H9 (cell line): Measurements from ENCODE around the gene INSC. TPM values are rescaled to one million over a fixed set of nuclear protein-coding genes. Genes with fewer than 3 reads are reported as not detected.

Experiments
- DNase-seq: peaks from one replicate; pipeline ENCODE4 v3.0.0-alpha.2; 2017
- H2AFZ ChIP-seq: one replicate; pipeline ENCODE4 v1.6.1; 2013; ENCODE audit warnings: mild to moderate bottlenecking, low read length, control low read depth, moderate library complexity
- H2AK5ac ChIP-seq: 2 replicates; pipeline ENCODE4 v1.6.1; 2013; ENCODE audit warnings: low read length, control low read depth, mixed read lengths; ENCODE audit not compliant: insufficient read length
- H2BK120ac ChIP-seq: one replicate; pipeline ENCODE4 v1.6.1; 2013; ENCODE audit warnings: low read depth, mild to moderate bottlenecking, low read length, control low read depth, inconsistent platforms; ENCODE audit not compliant: poor library complexity, severe bottlenecking
- H2BK12ac ChIP-seq: 2 replicates; pipeline ENCODE4 v1.6.1; 2013; ENCODE audit warnings: low read length, control low read depth, mixed read lengths, low read depth; ENCODE audit not compliant: insufficient read length
- H2BK15ac ChIP-seq: 2 replicates; pipeline ENCODE4 v1.6.1; 2013; ENCODE audit warnings: low read depth, low read length, control low read depth
- H2BK20ac ChIP-seq: one replicate; pipeline ENCODE4 v1.6.1; 2013; ENCODE audit warnings: low read depth, mild to moderate bottlenecking, low read length, control low read depth, inconsistent platforms; ENCODE audit not compliant: poor library complexity, severe bottlenecking
- H2BK5ac ChIP-seq: 2 replicates; pipeline ENCODE4 v1.6.1; 2013; ENCODE audit warnings: low read length, control low read depth, mixed read lengths; ENCODE audit not compliant: insufficient read length
- H3K14ac ChIP-seq: 2 replicates; pipeline ENCODE4 v1.6.1; 2013; ENCODE audit warnings: low read length, control low read depth; ENCODE audit not compliant: insufficient read depth
- H3K18ac ChIP-seq: 2 replicates; pipeline ENCODE4 v1.6.1; 2013; ENCODE audit warnings: low read depth, mild to moderate bottlenecking, mixed read lengths, low read length, control low read depth; ENCODE audit not compliant: insufficient read length
- H3K23ac ChIP-seq: 2 replicates; pipeline ENCODE4 v1.6.1; 2013; ENCODE audit warnings: low read length, control low read depth, mixed read lengths, low read depth; ENCODE audit not compliant: insufficient read length
- H3K23me2 ChIP-seq: 2 replicates; pipeline ENCODE4 v1.6.1; 2013; ENCODE audit warnings: low read depth, mild to moderate bottlenecking, mixed read lengths, low read length, control low read depth; ENCODE audit not compliant: insufficient read length, poor library complexity, severe bottlenecking
- H3K27ac ChIP-seq: 2 replicates; pipeline ENCODE4 v1.5.1; 2013; ENCODE audit warnings: low read length, control low read depth, mixed read lengths, low read depth; ENCODE audit not compliant: insufficient read length
- H3K27me3 ChIP-seq: 2 replicates; pipeline ENCODE4 v1.6.1; 2013; ENCODE audit warnings: low read length, control low read depth, inconsistent platforms; ENCODE audit not compliant: insufficient read depth
- H3K4ac ChIP-seq: 2 replicates; pipeline ENCODE4 v1.6.1; 2013; ENCODE audit warnings: low read depth, mild to moderate bottlenecking, control low read depth, inconsistent platforms, low read length, moderate library complexity
- H3K4me1 ChIP-seq: 2 replicates; pipeline ENCODE4 v1.6.1; 2013; ENCODE audit warnings: low read length, control low read depth, inconsistent platforms; ENCODE audit not compliant: insufficient read depth
- H3K4me2 ChIP-seq: 2 replicates; pipeline ENCODE4 v1.6.1; 2013; ENCODE audit warnings: low read length, control low read depth, mixed read lengths; ENCODE audit not compliant: insufficient read length, insufficient read depth
- H3K56ac ChIP-seq: 2 replicates; pipeline ENCODE4 v1.6.1; 2013; ENCODE audit warnings: low read depth, mild to moderate bottlenecking, mixed read lengths, low read length, control low read depth; ENCODE audit not compliant: insufficient read length
- H3K79me1 ChIP-seq: 2 replicates; pipeline ENCODE4 v1.6.1; 2013; ENCODE audit warnings: low read depth, mild to moderate bottlenecking, moderate library complexity, low read length, control low read depth, inconsistent platforms; ENCODE audit not compliant: insufficient read depth, poor library complexity, severe bottlenecking
- H3K79me2 ChIP-seq: 2 replicates; pipeline ENCODE4 v1.6.1; 2013; ENCODE audit warnings: low read length, control low read depth, inconsistent platforms; ENCODE audit not compliant: insufficient read depth
- H3K9ac ChIP-seq: 2 replicates; pipeline ENCODE4 v1.6.1; 2013; ENCODE audit warnings: low read length, control low read depth, mixed read lengths; ENCODE audit not compliant: insufficient read length; ENCODE audit errors: extremely low read depth
- H3K9me3 ChIP-seq: one replicate; pipeline ENCODE4 v1.6.1; 2013; ENCODE audit warnings: low read depth, low read length, inconsistent platforms; ENCODE audit not compliant: control insufficient read depth
- H3T11ph ChIP-seq: one replicate; pipeline ENCODE4 v1.6.1; 2013; ENCODE audit warnings: mild to moderate bottlenecking, low read length, control low read depth, inconsistent platforms
- H4K20me1 ChIP-seq: one replicate; pipeline ENCODE4 v1.6.1; 2013; ENCODE audit not compliant: control insufficient read depth, insufficient read length, insufficient read depth
- H4K5ac ChIP-seq: 2 replicates; pipeline ENCODE4 v1.6.1; 2013; ENCODE audit warnings: low read depth, mild to moderate bottlenecking, mixed read lengths, low read length, control low read depth; ENCODE audit not compliant: insufficient read length
- H4K8ac ChIP-seq: replicated peaks from 2 replicates; pipeline ENCODE4 v1.6.1; 2013; ENCODE audit warnings: low read length, control low read depth, mixed read lengths, low read depth; ENCODE audit not compliant: insufficient read length
- H4K91ac ChIP-seq: 2 replicates; pipeline ENCODE4 v1.6.1; 2013; ENCODE audit warnings: low read depth, mild to moderate bottlenecking, moderate library complexity, mixed read lengths, low read length, control low read depth; ENCODE audit not compliant: insufficient read length
- H3K27ac Mint-ChIP-seq, 3 experiments: 2 replicates in 2 of 3; 3 replicates in 1 of 3; pipeline ENCODE4 v1.8.0; 2020 to 2021; ENCODE audit warnings: mixed read lengths in 3 of 3, mild to moderate bottlenecking in 1 of 3, moderate library complexity in 1 of 3
- H3K27me3 Mint-ChIP-seq: 2 replicates; pipeline ENCODE4 v1.8.0; 2021; ENCODE audit warnings: low read depth, mild to moderate bottlenecking, moderate library complexity, mixed read lengths
- H3K36me3 Mint-ChIP-seq, 3 experiments: 2 replicates in 2 of 3; 3 replicates in 1 of 3; pipeline ENCODE4 v1.8.0; 2020 to 2021; ENCODE audit warnings: low read depth in 3 of 3, mixed read lengths in 3 of 3; ENCODE audit not compliant: insufficient read depth in 1 of 3
- H3K4me1 Mint-ChIP-seq, 2 experiments: 2 replicates each; pipeline ENCODE4 v1.8.0; 2020; ENCODE audit warnings: mixed read lengths in 2 of 2
- H3K4me3 Mint-ChIP-seq, 2 experiments: 2 replicates in 1 of 2; 3 replicates in 1 of 2; pipeline ENCODE4 v1.8.0; 2020 to 2021; ENCODE audit warnings: mild to moderate bottlenecking in 2 of 2, mixed read lengths in 2 of 2, moderate library complexity in 1 of 2
- H3K9me3 Mint-ChIP-seq, 2 experiments: 2 replicates in 1 of 2; 3 replicates in 1 of 2; pipeline ENCODE4 v1.8.0; 2020; ENCODE audit warnings: mild to moderate bottlenecking in 2 of 2, mixed read lengths in 2 of 2, moderate library complexity in 1 of 2
- WGBS: extraction: QIAGEN DNeasy Blood & Tissue Kit; methylation state at CpG from one replicate; pipeline ENCODE4 v1.1.7; 2013; ENCODE audit warnings: missing lambda C conversion rate, low lambda C conversion rate, mixed read lengths; ENCODE audit not compliant: insufficient read length; ENCODE audit errors: extremely low coverage; 5-methylcytosine and 5-hydroxymethylcytosine counted together
- total RNA-seq: library from RNA; stranded (reverse); gene quantifications from 2 replicates; pipeline ENCODE4 v1.2.1, GENCODE V29; 2021
- TF ChIP-seq, protein P1 (sequence below): fragments of 200-600 bp; sonication (generic); conservative IDR thresholded peaks from 3 replicates; pipeline ENCODE4 v1.8.0; 2021; ENCODE audit warnings: antibody characterized with exemption, mild to moderate bottlenecking

Gene INSC
- total RNA-seq, 1 experiment from 2014 or later = not detected

DNA sequence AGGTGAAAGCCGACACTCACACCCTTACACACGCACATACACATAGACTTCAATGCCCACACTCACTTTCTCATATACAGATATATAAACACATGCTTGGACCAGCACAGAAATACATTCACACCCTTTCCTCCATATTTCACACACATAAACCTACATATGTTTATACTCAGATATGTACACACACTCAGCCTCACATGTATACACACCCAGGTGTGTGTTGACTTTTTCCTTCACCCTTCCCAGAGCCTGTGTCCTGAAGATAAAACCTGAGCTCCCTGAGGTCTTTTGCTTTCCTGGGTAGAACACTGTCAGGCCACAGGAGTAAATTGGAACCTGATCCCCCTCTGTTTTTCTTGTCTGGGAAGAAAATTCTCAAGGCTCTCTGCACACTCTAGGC lies 62.8 kb downstream of the INSC start:
- no peak overlapping the region for H3K4me2 ChIP-seq
- no peaks in the 10 kb centered on the region for H3K23me2 ChIP-seq
- Mint-ChIP-seq H3K9me3 (no peaks in the 10 kb centered on the region), H3K36me3 (peaks cover 0 to 2% (median 0%) of the 10 kb centered on the region in 3 experiments; a peak in 1 of 7 replicates), H3K27me3 (peaks cover 2% of the 10 kb centered on the region), H3K4me3 (no peak overlapping the region), H3K4me1 (peaks cover 4 to 6% of the 10 kb centered on the region in 2 experiments), H3K27ac (no peak overlapping the region)
- no peak overlapping the region for H2BK15ac ChIP-seq
- H3K79me1 ChIP-seq = no peaks in the 10 kb centered on the region
- no peak overlapping the region for H2BK5ac ChIP-seq
- H4K91ac ChIP-seq = no peak overlapping the region
- H3K56ac ChIP-seq = no peak overlapping the region
- H2BK120ac ChIP-seq = no peak overlapping the region
- H3K27ac ChIP-seq = no peak overlapping the region
- no peak overlapping the region for H3K14ac ChIP-seq
- no peak overlapping the region for H2BK20ac ChIP-seq
- H3K4me1 ChIP-seq = peaks cover 2% of the 10 kb centered on the region; the same call in 1 of the 2 replicates
- DNase-seq = no peak
- H3K23ac ChIP-seq = no peak overlapping the region
- no peak overlapping the region for H3T11ph ChIP-seq
- no peak overlapping the region for H3K9ac ChIP-seq
- TF ChIP-seq, protein P1, sequence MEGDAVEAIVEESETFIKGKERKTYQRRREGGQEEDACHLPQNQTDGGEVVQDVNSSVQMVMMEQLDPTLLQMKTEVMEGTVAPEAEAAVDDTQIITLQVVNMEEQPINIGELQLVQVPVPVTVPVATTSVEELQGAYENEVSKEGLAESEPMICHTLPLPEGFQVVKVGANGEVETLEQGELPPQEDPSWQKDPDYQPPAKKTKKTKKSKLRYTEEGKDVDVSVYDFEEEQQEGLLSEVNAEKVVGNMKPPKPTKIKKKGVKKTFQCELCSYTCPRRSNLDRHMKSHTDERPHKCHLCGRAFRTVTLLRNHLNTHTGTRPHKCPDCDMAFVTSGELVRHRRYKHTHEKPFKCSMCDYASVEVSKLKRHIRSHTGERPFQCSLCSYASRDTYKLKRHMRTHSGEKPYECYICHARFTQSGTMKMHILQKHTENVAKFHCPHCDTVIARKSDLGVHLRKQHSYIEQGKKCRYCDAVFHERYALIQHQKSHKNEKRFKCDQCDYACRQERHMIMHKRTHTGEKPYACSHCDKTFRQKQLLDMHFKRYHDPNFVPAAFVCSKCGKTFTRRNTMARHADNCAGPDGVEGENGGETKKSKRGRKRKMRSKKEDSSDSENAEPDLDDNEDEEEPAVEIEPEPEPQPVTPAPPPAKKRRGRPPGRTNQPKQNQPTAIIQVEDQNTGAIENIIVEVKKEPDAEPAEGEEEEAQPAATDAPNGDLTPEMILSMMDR = no peak
- H3K9me3 ChIP-seq = no peaks in the 10 kb centered on the region
- no peak overlapping the region for H2BK12ac ChIP-seq
- H3K27me3 ChIP-seq = no peaks in the 10 kb centered on the region
- no peak overlapping the region for H3K4ac ChIP-seq
- H3K18ac ChIP-seq = no peak overlapping the region
- no peak overlapping the region for H2AFZ ChIP-seq
- H4K20me1 ChIP-seq = no peaks in the 10 kb centered on the region
- H4K8ac ChIP-seq = no peak overlapping the region
- no peak overlapping the region for H4K5ac ChIP-seq
- no CpG with 5 or more reads among the region's 2 CpGs for WGBS
- no peaks in the 10 kb centered on the region for H3K79me2 ChIP-seq
- H2AK5ac ChIP-seq = no peak overlapping the region
